ENCODE measurements around the gene PRSS21.

The PRSS21 gene

DNA sequence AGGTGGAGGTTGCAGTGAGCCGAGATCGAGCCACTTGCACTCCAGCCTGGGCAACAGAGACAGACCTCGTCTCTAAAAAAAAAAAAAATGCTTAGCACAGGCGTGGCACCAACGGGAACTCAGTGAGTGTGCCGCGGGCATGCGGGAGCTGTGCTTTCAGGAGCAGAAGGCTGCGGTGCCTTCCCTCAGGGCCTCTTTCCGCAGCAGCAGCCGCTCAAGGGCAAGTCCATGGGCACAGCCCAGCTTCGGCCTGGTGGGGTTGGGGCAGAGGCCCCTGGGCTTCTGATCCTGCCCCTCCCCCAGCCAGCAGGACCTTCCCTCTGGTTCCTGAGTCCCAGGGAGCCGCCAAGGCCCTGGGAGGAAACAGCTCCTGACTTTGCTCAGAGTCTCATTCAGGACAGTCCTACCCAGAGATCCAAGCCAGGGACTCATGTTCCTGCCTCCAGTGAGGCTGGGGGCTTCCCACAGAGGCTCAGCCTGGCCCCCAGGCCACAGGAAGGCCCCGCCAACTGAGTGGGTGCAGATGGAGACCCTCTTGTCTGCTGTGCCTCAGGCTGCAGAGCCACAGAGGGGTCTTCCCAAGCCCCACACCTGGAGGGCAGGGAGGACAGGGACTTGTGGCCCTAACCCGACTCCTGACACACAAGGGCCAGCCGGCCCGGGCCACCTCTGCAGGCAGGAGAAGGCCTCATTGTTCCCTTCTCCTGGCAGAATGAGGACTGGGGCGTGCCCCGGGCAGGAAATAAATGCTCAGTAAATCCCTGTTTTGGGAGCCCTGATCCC is 9.7 kb downstream of the PRSS21 start:
- DNase-seq, result no peak

DNA sequence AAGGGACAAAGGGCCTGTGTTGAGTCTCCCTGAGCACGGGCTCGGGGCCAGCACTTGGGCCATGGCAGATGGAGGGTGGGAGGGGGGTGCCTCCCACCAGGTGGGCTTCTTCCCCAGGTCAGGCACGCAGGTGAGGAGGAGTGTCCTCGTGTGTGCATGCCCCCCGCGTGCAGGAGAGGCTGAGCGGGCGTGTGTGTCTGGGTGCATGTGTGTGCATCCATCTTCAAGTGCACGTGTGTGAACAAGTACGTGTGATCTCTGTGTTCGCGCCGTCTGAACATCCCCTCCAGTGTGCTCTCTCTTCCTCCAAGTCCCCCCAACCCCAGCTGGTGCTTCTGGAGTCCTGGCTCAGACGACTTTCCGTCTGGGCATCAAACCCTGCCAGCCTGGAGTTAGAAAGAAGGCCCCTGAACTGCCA is 10.3 kb downstream of the PRSS21 start:
- no peak for DNase-seq

DNA sequence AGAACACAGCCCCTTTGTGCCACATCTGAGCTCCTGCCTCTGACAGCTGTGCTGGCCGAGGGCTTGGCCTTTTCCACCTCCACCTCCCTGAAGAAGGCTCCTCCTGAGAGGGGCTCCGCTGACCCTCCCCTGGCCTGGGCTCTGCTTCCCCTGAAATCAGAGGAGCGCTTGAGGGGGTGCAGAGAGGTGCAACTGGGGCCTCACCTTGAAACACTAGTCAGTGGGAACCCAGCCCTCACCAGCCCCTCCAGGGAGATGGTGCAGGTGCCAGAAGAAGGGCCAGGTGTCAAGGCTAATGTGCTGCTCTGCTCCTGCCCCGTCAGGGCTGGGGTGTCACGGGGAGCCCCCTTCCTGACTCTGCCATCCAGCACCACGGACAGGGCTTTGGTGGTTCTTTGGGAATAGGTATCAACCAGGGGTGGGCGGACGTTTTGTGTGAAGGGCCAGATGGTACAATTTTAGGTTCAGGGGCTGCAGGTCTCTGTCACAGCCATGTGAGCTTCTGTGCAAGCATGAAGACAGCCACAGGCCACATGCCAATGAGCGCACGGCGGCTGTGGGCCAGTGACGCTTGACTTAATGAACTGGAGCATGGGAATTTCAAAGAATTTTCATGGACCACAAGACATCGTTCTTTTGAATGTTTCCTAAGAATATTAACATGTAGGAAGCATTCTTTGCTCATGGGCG is 10.9 kb downstream of the PRSS21 start:
- no peak for DNase-seq

DNA sequence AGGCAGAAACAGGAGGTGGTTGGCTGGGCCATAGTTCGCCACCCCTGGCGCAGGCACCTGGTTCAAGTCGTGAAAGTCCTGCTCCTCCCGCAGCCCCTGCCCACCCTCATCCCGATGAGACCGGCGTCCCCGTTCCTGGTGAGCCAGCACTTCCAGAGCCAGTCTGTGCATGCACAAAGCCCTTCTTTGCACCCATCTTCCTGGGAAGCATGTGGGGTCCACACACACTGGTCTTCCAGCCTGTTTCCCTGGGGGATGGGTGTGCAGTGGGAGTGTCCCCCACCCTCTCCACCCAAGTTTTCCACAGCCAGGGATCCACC is 11.4 kb downstream of the PRSS21 start:
- no peak for DNase-seq

GRCh38 chr16:2828876-2829430 is 11.9 kb downstream of the PRSS21 start:
- no peak for DNase-seq

GRCh38 chr16:2829501-2830354 is 12.7 kb downstream of the PRSS21 start, which contains the start of gene ZG16B:
TSS of gene ZG16B (plus strand) at chr16:2830303. CDS start at chr16:2830442, 139 bp downstream.
- no peak for DNase-seq

DNA sequence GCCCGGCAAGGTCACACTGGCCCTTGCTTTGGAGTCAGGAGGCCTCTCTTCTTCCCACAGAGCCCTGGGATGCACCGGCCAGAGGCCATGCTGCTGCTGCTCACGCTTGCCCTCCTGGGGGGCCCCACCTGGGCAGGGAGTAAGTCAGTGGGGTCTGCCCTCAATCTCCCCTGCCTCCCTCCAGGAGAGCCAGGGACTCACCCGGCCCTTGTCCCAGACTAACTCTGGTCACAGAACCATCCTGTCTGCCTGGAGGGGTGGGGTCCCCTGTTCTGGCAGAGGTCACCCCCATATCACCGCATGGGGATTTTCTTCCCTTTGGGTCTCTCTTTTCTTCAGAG is 13.3 kb downstream of the PRSS21 start:
- DNase-seq, result no peak

DNA sequence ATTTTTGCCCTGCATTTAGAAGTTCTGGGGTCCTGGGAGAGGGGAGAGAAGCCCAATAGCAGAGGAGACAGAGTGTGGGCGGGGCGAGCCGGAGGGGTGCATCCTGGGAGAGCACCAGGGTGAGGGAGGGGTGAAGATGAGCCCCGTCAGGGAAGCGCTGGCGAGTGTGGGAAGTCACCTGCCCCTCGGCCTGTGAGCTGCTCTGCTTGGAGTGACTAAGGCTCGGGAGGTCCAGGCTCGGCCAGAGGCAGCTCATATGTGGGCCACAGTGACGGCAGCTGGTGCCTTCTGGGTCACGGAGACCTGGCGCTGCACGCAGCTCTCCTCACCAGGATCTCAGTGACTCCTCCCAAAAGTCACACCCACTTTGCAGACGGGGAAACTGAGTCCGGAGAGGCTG is 14.2 kb downstream of the PRSS21 start:
- DNase-seq, result no peak

GRCh38 chr16:2833776-2834175 is 16.7 kb downstream of the PRSS21 start:
- no peak for DNase-seq

DNA sequence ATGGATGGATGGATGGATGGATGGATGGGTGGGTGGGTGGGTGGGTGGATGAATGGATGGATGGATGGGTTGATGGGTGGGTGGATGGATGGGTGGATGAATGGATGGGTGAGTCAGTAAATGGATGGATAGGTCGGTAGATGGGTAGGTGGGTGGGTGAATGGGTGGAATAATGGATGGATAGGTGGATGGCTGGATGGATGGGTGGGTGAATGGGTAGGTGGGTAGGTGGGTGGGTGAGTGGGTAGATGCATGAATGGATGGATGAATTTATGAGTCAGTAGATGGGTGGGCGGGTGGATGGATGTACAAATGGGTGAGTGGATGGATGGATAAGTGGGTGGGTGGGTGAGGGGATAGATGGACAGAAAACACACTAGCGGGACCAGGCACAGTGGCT is 17.9 kb downstream of the PRSS21 start:
- no peak for DNase-seq

- DNase-seq, result no peak
Measured at GRCh38 chr16:2835638-2836493, 18.8 kb downstream of the PRSS21 start.

- no peak for DNase-seq
Measured at GRCh38 chr16:2836646-2837508, 19.8 kb downstream of the PRSS21 start.

GRCh38 chr16:2838928-2839327 is 21.9 kb downstream of the PRSS21 start:
- peak; percentile 41 to 46 for DNase-seq

- no peak for DNase-seq
Measured at GRCh38 chr16:2839650-2840450, 22.8 kb downstream of the PRSS21 start.

GRCh38 chr16:2840914-2841313 is 23.9 kb downstream of the PRSS21 start:
- DNase-seq, result no peak

DNA sequence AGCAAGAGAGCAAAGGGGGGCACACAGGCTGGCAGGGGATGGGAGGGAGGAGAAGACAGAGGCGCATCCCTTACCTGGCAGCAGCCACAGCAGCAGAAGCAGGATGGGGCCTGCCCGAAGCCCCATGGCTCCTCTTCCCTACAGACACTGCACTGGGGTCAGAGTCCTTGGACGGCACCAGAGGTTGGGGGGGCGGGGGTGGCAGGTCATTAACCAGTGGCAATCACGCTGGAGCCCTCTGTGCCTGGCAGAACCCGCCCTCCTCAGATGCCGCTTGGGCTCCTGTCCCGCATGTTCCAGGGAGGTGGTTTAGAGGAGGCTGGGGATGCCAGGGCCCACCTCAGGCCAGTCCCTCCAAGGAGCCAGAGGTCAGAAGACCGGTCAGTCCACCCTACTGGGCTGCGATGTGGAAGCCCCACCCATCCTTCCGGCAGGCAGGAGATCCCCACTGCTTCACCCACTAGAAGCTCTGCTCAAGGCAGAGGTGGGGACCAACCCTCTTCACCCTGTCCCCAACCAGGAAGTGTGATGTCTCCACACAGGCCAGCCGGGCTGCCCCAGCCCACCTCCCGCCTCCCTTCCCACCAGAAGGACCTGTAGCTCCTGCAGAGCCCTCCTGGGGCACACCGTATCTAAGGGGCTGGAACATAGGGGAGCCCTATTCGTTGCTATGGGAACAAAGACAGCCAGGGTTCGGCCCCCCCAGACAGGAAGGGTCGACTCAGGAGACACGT is 24.7 kb downstream of the PRSS21 start:
- DNase-seq, result no peak

DNA sequence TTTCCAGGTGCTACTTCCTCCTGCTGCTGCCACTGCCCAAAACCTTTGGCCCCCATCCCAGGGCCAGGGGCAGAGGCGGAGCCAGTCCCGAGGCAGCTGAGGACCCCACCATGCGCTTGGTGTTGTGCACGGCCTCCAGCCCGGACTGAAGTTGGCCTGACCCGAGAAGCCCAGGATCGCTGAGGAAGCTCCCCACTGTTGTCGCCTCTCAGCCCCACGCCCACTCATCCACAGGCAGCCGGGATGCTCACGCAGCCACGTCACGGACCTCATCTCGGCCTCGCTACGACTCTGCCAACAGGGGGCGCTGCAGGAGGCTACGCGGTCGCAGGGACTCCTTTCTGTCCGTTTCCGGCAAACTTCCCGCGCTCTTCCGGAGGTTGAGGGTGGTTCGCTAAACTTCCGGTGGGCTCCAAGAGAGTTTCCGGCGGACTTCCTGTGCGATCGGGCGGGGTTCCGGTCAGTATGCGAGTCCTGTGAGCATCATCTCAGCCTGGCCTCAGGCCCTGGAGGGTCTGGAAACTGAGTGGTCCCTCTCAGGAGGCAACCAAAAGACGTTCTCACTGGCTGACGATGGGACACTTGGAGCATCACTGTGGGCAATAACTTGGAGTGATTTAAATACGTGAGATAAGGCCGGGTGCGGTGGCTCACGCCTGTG is 25.4 kb downstream of the PRSS21 start:
- peak; percentile 61 to 64 for DNase-seq

DNA sequence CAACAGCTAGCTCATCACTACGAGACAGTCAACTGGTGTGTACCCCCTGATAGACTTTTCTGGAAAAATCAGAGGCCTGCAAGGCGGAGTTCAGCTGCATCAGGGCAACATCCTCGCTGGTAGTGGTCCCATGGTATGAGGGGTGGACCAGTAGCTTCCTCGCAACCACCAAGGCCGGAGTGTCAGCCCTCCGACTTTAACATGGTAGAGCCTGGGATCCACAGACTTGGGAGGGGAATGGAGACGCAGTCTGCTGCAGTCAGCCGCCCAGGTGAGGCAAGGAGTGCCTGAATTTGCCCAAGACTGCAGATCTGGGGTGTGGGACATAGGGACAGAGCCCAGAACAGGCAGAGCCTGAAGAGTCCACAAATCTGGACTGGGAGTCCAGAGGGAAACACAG is 26.5 kb downstream of the PRSS21 start:
- DNase-seq, result no peak

DNA sequence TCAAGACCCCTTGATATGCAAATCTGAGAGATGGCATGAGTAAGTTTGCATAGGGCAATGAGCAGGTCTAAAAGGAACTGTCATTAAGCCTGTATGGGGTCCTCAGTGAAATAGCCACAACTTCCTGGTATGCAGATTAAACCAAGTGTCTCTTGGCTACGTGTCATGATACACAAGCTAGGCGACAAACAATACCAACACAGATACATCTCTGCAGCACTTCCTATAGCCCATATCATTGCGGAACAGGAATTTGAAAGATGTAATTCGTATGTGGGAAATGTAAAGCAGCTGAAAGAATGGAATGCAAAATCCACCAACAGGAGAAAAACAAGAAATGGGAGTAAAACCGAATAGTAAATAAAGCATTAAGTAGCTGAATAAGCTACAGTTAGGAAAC is 28.1 kb downstream of the PRSS21 start:
- DNase-seq, result no peak

Data from activated CD4-positive, alpha-beta T cell treated with anti-CD3 and anti-CD28 coated beads for 4 hours (primary cell).